WI38 (cell line): Measurements from ENCODE around the gene PCSK9.

Source experiments
- H3K4me3 ChIP-seq: 2 replicates; pipeline ENCODE4 v1.5.1; 2011; ENCODE audit warnings: low read depth, mild to moderate bottlenecking, control low read depth, low read length
- CTCF ChIP-seq: IDR thresholded peaks from 2 replicates; pipeline ENCODE4 v1.5.1; 2012; ENCODE audit warnings: low read depth, mild to moderate bottlenecking, control low read depth, low read length

Gene PCSK9

DNA sequence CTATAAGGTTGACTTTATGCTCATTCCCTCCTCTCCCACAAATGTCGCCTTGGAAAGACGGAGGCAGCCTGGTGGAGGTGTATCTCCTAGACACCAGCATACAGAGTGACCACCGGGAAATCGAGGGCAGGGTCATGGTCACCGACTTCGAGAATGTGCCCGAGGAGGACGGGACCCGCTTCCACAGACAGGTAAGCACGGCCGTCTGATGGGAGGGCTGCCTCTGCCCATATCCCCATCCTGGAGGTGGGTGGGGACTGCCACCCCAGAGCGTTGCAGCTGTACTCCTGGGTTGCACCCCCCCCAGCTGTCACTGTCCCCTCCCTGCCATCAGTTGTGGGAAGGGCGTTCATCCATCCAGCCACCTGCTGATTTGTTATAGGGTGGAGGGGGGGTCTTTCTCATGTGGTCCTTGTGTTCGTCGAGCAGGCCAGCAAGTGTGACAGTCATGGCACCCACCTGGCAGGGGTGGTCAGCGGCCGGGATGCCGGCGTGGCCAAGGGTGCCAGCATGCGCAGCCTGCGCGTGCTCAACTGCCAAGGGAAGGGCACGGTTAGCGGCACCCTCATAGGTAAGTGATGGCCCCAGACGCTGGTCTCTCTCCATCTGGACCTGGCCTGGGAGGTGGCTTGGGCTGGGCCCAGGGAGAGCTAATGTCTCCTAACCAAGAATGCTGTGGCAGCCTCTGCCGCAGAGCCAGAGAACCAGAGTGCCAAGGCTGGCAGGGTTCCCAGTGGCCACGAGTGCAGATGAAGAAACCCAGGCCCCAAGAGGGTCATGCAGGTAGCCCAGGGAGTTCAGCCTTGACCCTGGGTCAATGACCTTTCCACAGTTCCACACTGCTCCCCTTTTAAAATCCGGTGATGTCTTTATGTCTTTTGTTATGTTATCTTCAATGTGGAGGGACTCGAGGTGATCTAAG, 13.1 kb downstream of the PCSK9 start:
- no peak for TF ChIP-seq CTCF
- no peak overlapping the region for H3K4me3 ChIP-seq

- TF ChIP-seq CTCF = no peak
- no peak overlapping the region for H3K4me3 ChIP-seq
Observed at GRCh38 chr1:55053265-55053954, 14.1 kb downstream of the PCSK9 start.

DNA sequence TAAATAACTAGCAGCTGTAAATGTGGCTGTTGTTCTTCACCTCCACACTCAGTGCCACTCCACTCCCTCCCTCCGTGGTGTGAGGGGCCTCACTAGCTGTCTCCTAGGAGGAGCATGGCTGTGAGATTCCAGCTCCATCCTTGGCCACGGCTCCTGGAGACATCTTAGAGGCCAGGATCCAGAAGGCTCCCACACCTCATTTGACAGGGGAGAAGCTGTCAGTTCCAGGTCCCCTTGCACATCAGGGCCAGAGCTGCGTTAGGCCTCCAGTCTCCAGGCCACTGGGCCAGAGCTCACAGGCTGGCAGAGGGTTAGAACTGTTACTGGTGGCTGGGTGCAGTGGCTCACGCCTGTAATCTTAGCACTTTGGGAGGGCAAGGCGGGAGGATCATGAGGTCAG, 15.0 kb downstream of the PCSK9 start:
- H3K4me3 ChIP-seq = no peak overlapping the region
- no peak for TF ChIP-seq CTCF

GRCh38 chr1:55055084-55055882, 15.9 kb downstream of the PCSK9 start:
- TF ChIP-seq CTCF = no peak
- no peak overlapping the region for H3K4me3 ChIP-seq

DNA sequence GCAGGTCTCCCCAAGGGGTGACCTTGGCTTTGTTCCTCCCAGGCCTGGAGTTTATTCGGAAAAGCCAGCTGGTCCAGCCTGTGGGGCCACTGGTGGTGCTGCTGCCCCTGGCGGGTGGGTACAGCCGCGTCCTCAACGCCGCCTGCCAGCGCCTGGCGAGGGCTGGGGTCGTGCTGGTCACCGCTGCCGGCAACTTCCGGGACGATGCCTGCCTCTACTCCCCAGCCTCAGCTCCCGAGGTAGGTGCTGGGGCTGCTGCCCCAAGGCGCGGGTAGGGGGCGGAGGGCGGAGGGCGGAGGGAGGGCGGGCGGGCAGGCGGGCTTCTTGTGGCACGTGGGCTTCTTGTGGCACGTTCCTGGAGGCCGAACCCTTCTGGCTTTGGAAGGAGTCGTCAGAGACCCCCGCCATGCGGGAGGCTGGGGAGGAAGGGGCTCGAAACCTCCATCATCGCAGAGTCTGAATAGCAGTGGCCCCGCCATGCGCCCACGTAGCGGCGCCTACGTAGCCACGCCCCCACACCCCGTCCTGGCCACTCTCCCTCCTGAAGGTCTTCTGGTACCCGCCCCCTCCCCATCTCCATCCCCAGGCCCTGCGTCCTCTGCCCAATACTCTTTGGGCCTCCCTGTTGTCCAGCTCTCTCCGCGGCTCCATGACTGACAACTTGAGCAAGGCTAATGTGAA, 16.7 kb downstream of the PCSK9 start:
- no peak overlapping the region for H3K4me3 ChIP-seq
- TF ChIP-seq CTCF = no peak

DNA sequence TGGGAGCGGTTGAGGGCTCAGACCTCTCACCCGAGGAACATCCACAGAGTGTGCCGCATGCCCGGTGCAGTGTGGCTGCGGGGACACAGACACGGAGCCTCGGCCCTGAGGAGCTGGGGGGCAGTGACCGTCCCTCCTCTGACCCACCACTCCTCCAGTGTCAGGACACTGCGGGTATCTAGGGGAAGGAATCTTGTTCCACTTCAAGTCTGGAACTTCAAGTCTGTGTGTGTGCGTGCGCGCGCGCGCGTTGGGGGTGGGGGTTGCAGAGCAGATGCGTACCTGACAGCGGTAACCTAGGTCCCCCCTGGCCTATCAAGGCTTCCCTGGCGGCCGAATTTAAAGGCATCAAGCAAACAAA, 17.3 kb downstream of the PCSK9 start:
- no peak overlapping the region for H3K4me3 ChIP-seq
- no peak for TF ChIP-seq CTCF
